K562 (cell line): Measurements from ENCODE around the gene CBX1. TPM values are rescaled to one million over a fixed set of nuclear protein-coding genes. Genes with fewer than 3 reads are reported as not detected.

Experiments used
- ATAC-seq: fragments of 200-7000 bp; cut with Tn5 transposase; 3 replicates; pipeline ENCODE4 v1.9.1; 2020; ENCODE audit warnings: moderate library complexity
- Bru-seq: library from RNA; stranded (reverse); fragments of 400-500 nt; gene quantifications from one replicate; lab custom pipeline; 2021; lab: Mats Ljungman, UMichigan
- BruChase-seq, 2 experiments: library from RNA; stranded (reverse); fragments of 400-500 nt; gene quantifications; one replicate each; lab custom pipeline; 2021; lab: Mats Ljungman, UMichigan
- BruUV-seq: library from RNA; stranded (reverse); fragments of 400-500 nt; replicated peaks from 2 replicates; lab custom pipeline; 2021; lab: Mats Ljungman, UMichigan
- CTCF ChIA-PET: fragments of 300-600 bp; formaldehyde crosslinking; extraction: SDS; loops from one replicate; lab custom pipeline; 2021; ENCODE audit warnings: low intra/inter-chr PET ratio; lab: Yijun Ruan, JAX
- POLR2A ChIA-PET: fragments of 300-600, 350-650 bp; sonication (Branson Sonifier 250); formaldehyde crosslinking; extraction: SDS; loops from one replicate; lab custom pipeline; 2021; ENCODE audit warnings: antibody characterized with exemption, inconsistent platforms; lab: Yijun Ruan, JAX
- DNase-seq, 4 experiments: peaks; one replicate each; pipeline versions ENCODE4 v3.0.0 to v3.0.0-alpha.2; 2011 to 2018; ENCODE audit warnings: low spot score in 3 of 4, mixed read lengths in 3 of 4; ENCODE audit errors: extremely low read depth in 1 of 4
- FAIRE-seq: peaks from 2 replicates; lab custom pipeline; 2011; peaks lifted over from hg19 to GRCh38; lab: Jason Lieb, UNC
- H2AFZ ChIP-seq: 2 replicates; pipeline ENCODE4 v1.6.0; 2011; ENCODE audit warnings: low read depth, low read length, control low read depth, inconsistent platforms
- H3K27ac ChIP-seq: fragments of 200-600 bp; 3 replicates; pipeline ENCODE4 v1.8.0; 2011; ENCODE audit warnings: low read depth, mild to moderate bottlenecking, control low read depth, inconsistent platforms, low read length, moderate library complexity, mixed read lengths; ENCODE audit errors: extremely low read depth
- H3K27me3 ChIP-seq, 2 experiments: fragments of 300-600 bp in 1 of 2; 2 replicates in 1 of 2; 3 replicates in 1 of 2; pipeline versions ENCODE4 v1.6.0 to v1.8.0; 2011; ENCODE audit warnings: inconsistent platforms in 2 of 2, low read length in 2 of 2, mild to moderate bottlenecking in 1 of 2, mixed read lengths in 1 of 2, moderate library complexity in 1 of 2; ENCODE audit not compliant: control insufficient read depth in 2 of 2, insufficient read depth in 2 of 2
- H3K36me3 ChIP-seq: fragments of 300-600 bp; 3 replicates; pipeline ENCODE4 v1.8.0; 2011; ENCODE audit warnings: mild to moderate bottlenecking, low read length, inconsistent platforms; ENCODE audit not compliant: control insufficient read depth, insufficient read depth
- H3K4me1 ChIP-seq, 2 experiments: fragments of 200-600 bp in 1 of 2; replicated peaks in 1 of 2; 2 replicates in 1 of 2; 3 replicates in 1 of 2; pipeline versions ENCODE4 v1.5.1 to v1.8.0; 2011; ENCODE audit warnings: inconsistent platforms in 2 of 2, low read length in 2 of 2, mild to moderate bottlenecking in 1 of 2, mixed read lengths in 1 of 2, moderate library complexity in 1 of 2; ENCODE audit not compliant: control insufficient read depth in 2 of 2, insufficient read depth in 2 of 2
- H3K4me2 ChIP-seq: 2 replicates; pipeline ENCODE4 v1.6.1; 2011; ENCODE audit warnings: low read length, control low read depth, inconsistent platforms, mixed read lengths; ENCODE audit not compliant: insufficient read depth
- H3K4me3 ChIP-seq: fragments of 200-600 bp; sonication (generic), shearing (Covaris generic); 2 replicates; pipeline ENCODE4 v1.5.1; 2016; ENCODE audit warnings: control low read depth, inconsistent platforms
- H3K79me2 ChIP-seq: fragments of 200-600 bp; 3 replicates; pipeline ENCODE4 v1.8.0; 2011; ENCODE audit warnings: low read length, inconsistent platforms; ENCODE audit not compliant: control insufficient read depth, insufficient read depth
- H3K9ac ChIP-seq, 2 experiments: 2 replicates each; pipeline versions ENCODE4 v1.6.0 to v1.6.1; 2011; ENCODE audit warnings: low read depth in 2 of 2, low read length in 2 of 2, control low read depth in 1 of 2, inconsistent platforms in 1 of 2, mild to moderate bottlenecking in 1 of 2, mixed read lengths in 1 of 2; ENCODE audit not compliant: insufficient read depth in 1 of 2
- H3K9me1 ChIP-seq: one replicate; pipeline ENCODE4 v1.6.0; 2011; ENCODE audit warnings: inconsistent platforms, mild to moderate bottlenecking, low read length, moderate library complexity; ENCODE audit not compliant: control insufficient read depth, insufficient read depth
- H3K9me3 ChIP-seq: replicated peaks from 2 replicates; pipeline ENCODE4 v1.5.1; 2011; ENCODE audit warnings: low read depth, low read length, inconsistent platforms; ENCODE audit not compliant: control insufficient read depth, insufficient read depth
- H4K20me1 ChIP-seq: replicated peaks from 2 replicates; pipeline ENCODE4 v1.6.1; 2011; ENCODE audit warnings: low read length, inconsistent platforms, mixed read lengths; ENCODE audit not compliant: control insufficient read depth, insufficient read depth
- ATF3 ChIP-seq, 2 experiments: fragments of 450-650 bp in 1 of 2; sonication (generic) in 1 of 2; formaldehyde crosslinking in 1 of 2; IDR thresholded peaks in 1 of 2; conservative IDR thresholded peaks in 1 of 2; 2 replicates each; pipeline versions ENCODE4 v1.6.1 to v1.8.1; 2016 to 2023; ENCODE audit warnings: mild to moderate bottlenecking in 2 of 2, moderate library complexity in 2 of 2, inconsistent platforms in 1 of 2, missing genetic modification reagents in 1 of 2
- CBX5 ChIP-seq: IDR thresholded peaks from 2 replicates; pipeline ENCODE4 v1.6.1; 2014; ENCODE audit warnings: low read depth, borderline replicate concordance
- CREB1 ChIP-seq, 2 experiments: sonication (generic) in 1 of 2; formaldehyde crosslinking in 1 of 2; IDR thresholded peaks; 2 replicates each; pipeline versions ENCODE4 v1.6.1 to v1.8.0; 2012 to 2022; ENCODE audit warnings: inconsistent platforms in 1 of 2, mild to moderate bottlenecking in 1 of 2, missing genetic modification reagents in 1 of 2, moderate library complexity in 1 of 2
- GMEB1 ChIP-seq: fragments of 250-450 bp; sonication (Bioruptor Pico); IDR thresholded peaks from 2 replicates; pipeline ENCODE4 v1.4.0; 2020; ENCODE audit warnings: mild to moderate bottlenecking
- KDM1A ChIP-seq, 2 experiments: fragments of 450-650 bp; IDR thresholded peaks; 2 replicates each; pipeline ENCODE4 v1.6.1; 2016; ENCODE audit warnings: mild to moderate bottlenecking in 2 of 2
- POLR2H ChIP-seq: IDR thresholded peaks from 2 replicates; pipeline ENCODE4 v1.6.1; 2016; ENCODE audit warnings: missing genetic modification characterization, low read depth, mild to moderate bottlenecking, control low read depth, missing compliant biosample characterization, moderate library complexity
- PPARD ChIP-seq: fragments of 250-450 bp; sonication (Bioruptor Pico); IDR thresholded peaks from 2 replicates; pipeline ENCODE4 v1.8.0; 2022; ENCODE audit warnings: inconsistent platforms, mild to moderate bottlenecking, moderate library complexity
- RAD21 ChIP-seq, 2 experiments: fragments of 250-450 bp in 1 of 2; fragments of 450-650 bp in 1 of 2; sonication (Bioruptor Pico) in 1 of 2; formaldehyde crosslinking in 1 of 2; IDR thresholded peaks in 1 of 2; conservative IDR thresholded peaks in 1 of 2; 2 replicates each; pipeline versions ENCODE4 v1.4.0 to v1.8.0; 2020 to 2022; ENCODE audit warnings: mild to moderate bottlenecking in 2 of 2, moderate library complexity in 1 of 2
- RBFOX2 ChIP-seq: fragments of 200-400 bp; formaldehyde crosslinking; IDR thresholded peaks from 2 replicates; pipeline ENCODE4 v1.6.1; 2017; ENCODE audit warnings: low read depth, mild to moderate bottlenecking, low read length, moderate library complexity
- ZFP36 ChIP-seq: fragments of 150-350 bp; IDR thresholded peaks from 2 replicates; pipeline ENCODE4 v1.6.1; 2018; ENCODE audit warnings: low read length, low read depth; ENCODE audit not compliant: partially characterized antibody
- ZNF143 ChIP-seq: sonication (generic); formaldehyde crosslinking; IDR thresholded peaks from 2 replicates; pipeline ENCODE4 v1.9.0; 2022; ENCODE audit warnings: mild to moderate bottlenecking, missing genetic modification reagents
- ZNF583 ChIP-seq: fragments of 250-450 bp; sonication (Bioruptor Pico); IDR thresholded peaks from 2 replicates; pipeline ENCODE4 v1.4.0; 2020
- WGBS: fragments of 100-300 bp; shearing (Covaris generic); methylation state at CpG from one replicate; pipeline ENCODE4 v1.1.6; 2016; ENCODE audit warnings: low coverage, mixed read lengths; ENCODE audit not compliant: insufficient coverage; ENCODE audit errors: missing lambda C conversion rate; 5-methylcytosine and 5-hydroxymethylcytosine counted together
- in situ Hi-C: fragments of 300-500 bp; cut with MboI; formaldehyde crosslinking; loops from 4 replicates; pipeline ENCODE4 v1.15.0; 2018; ENCODE audit warnings: inconsistent platforms, mixed read lengths
- intact Hi-C: fragments of 100-400 bp; cut with micrococcal nuclease; formaldehyde crosslinking; loops from 2 replicates; pipeline ENCODE4 v1.14.2; 2022
- long read RNA-seq, 3 experiments: library from polyadenylated mRNA in 2 of 3; library from RNA in 1 of 3; unstranded in 2 of 3; stranded (forward) in 1 of 3; transcript quantifications; one replicate each; pipeline ENCODE4 v2.0.0, GENCODE V29; 2019 to 2022
- polyA minus RNA-seq, 3 experiments: library from RNA; depleted of rRNA, polyadenylated mRNA; stranded (reverse); fragments of >200 nt; gene quantifications; 2 replicates each; pipeline ENCODE4 v1.2.3, GENCODE V29; 2011
- polyA plus RNA-seq, 8 experiments: library from polyadenylated mRNA; depleted of rRNA in 4 of 8; stranded (reverse) in 5 of 8; unstranded in 3 of 8; fragments of >200 nt; fragmentation: Nextera tagmentation in 2 of 8; fragmentation: Illumina TruSeq in 1 of 8; extraction: Ambion mirVana in 2 of 8; extraction: Trizol in 1 of 8; gene quantifications; 2 replicates each; pipeline versions ENCODE4 v1.2.1 to v1.2.3, GENCODE V29; 2011 to 2014; ENCODE audit warnings: inconsistent platforms in 1 of 8, missing spikeins in 1 of 8
- total RNA-seq, 7 experiments: library from RNA; depleted of rRNA in 6 of 7; stranded (reverse); fragments of >200 nt in 6 of 7; fragmentation: Illumina TruSeq in 2 of 7; extraction: Trizol in 2 of 7; gene quantifications; 2 replicates each; pipeline versions ENCODE4 v1.2.1 to v1.2.3, GENCODE V29; 2011 to 2021; ENCODE audit warnings: low replicate concordance in 1 of 7

Gene CBX1
- total RNA-seq (2011; cell fraction: chromatin; rRNA removed; ENCODE audit: low replicate concordance): 5.2 and 13.9 TPM in 2 replicates
- total RNA-seq (2011; cell fraction: nucleolus; rRNA removed): 3.7 and 5.7 TPM in 2 replicates
- 11.4 and 14.1 TPM in 2 replicates for total RNA-seq (2011; cell fraction: nucleoplasm; rRNA removed)
- total RNA-seq (2014; rRNA removed): 44.0 and 48.2 TPM in 2 replicates
- 64.4 and 75.3 TPM in 2 replicates for total RNA-seq (2014; rRNA removed; fragmentation: Illumina TruSeq; extraction: Trizol)
- 70.4 and 76.2 TPM in 2 replicates for total RNA-seq (2015; rRNA removed; fragmentation: Illumina TruSeq; extraction: Trizol)
- 44.6 and 52.7 TPM in 2 replicates for total RNA-seq (2021)
- 31.9 and 45.0 TPM in 2 replicates for polyA plus RNA-seq (2011; rRNA removed)
- polyA plus RNA-seq (2011; cell fraction: cytosol; rRNA removed): 10.1 and 18.3 TPM in 2 replicates
- polyA plus RNA-seq (2011; cell fraction: nucleus; rRNA removed): 7.4 and 12.0 TPM in 2 replicates
- 50.1 and 87.7 TPM in 2 replicates for polyA plus RNA-seq (2012)
- polyA plus RNA-seq (2014; fragmentation: Illumina TruSeq; extraction: Trizol): 73.0 and 95.7 TPM in 2 replicates
- polyA plus RNA-seq (2014; fragmentation: Nextera tagmentation; extraction: Ambion mirVana): 10 to 100 TPM; 10.6 to 13.5 TPM
- polyA plus RNA-seq (2014; rRNA removed): 48.7 and 53.3 TPM in 2 replicates
- polyA minus RNA-seq (2011; rRNA and poly(A)+ RNA removed): 27.9 and 31.5 TPM in 2 replicates
- 15.0 and 16.3 TPM in 2 replicates for polyA minus RNA-seq (2011; cell fraction: cytosol; rRNA and poly(A)+ RNA removed)
- polyA minus RNA-seq (2011; cell fraction: nucleus; rRNA and poly(A)+ RNA removed): 2.3 and 7.2 TPM in 2 replicates
- percentile 68 among the genes with signal in this experiment for Bru-seq, nascent RNA
- percentile 74 among the genes with signal in this experiment for BruChase-seq, experiment 1, labeled RNA remaining after a 2-hour chase
- percentile 80 among the genes with signal in this experiment for BruChase-seq, experiment 2, labeled RNA remaining after a 6-hour chase
- long read RNA-seq, experiment 1, transcript CBX1-201 (5 exons, 2,232 nt): major isoform, 13 of 38 reads
- long read RNA-seq, experiment 1, partial matches to known transcripts: 11 of 38 reads
- long read RNA-seq, experiment 1, other reads (novel, unspliced or antisense): 14 of 38 reads
- long read RNA-seq, experiment 2, transcript CBX1-201 (5 exons, 2,232 nt): major isoform, 36 of 78 reads
- long read RNA-seq, experiment 2, partial matches to known transcripts: 18 of 78 reads
- long read RNA-seq, experiment 2, other reads (novel, unspliced or antisense): 22 of 78 reads
- long read RNA-seq, experiment 3, transcript CBX1-201 (5 exons, 2,232 nt): major isoform, 15 of 32 reads
- long read RNA-seq, experiment 3, partial matches to known transcripts: 13 of 32 reads
- long read RNA-seq, experiment 3, other reads (novel, unspliced or antisense): 4 of 32 reads

DNA sequence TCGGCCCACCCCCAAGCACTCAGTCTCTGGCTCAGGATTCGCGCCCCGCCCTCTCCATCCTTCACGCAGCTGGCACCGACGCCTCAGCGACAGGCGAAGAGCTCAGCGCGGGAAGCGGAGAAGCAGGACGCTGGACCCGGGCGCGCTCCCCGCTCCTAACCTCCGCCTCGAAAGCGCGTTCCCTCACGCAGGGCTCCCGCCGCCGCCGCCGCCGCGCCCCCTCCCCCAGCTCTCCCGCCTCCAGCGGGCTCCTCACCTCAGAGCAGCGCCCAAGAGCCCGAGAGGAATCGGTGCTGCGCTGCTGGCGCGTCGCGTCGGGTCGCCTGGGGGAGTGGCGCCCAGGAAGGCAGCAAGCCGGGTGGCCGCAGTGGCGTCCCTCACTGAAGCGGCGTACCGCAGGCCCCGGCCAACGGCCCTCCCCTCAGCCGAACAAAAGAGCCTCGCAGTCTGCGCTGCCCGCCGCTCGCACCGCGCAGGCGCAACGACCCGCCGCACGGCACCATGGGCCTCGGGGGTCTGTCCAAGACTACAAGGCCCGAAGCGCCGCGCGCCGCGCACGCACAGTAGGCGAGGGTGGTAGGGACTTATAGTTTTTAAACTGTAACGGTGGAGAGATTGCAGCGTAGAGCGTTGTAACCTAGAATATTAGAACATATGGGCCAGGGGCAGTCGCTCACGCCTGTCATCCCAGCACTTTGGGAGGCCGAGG is at the start of gene CBX1:
Gene CBX1, minus strand, starts transcription at position 467 of the 709 bp plus-strand sequence. CDS start 24,474 bp downstream, outside the sequence.
- intact Hi-C loops: no loop called here
- TF ChIP-seq ZNF143: peak; percentile 90
- no peak for TF ChIP-seq ATF3 (IDR thresholded peaks at IDR 0.05)
- TF ChIP-seq ATF3 (CRISPR knock-in tag; conservative IDR thresholded peaks at IDR 0.05): 0 out of 2 replicates have a peak, but pooled peaks have one; percentile 40
- TF ChIP-seq ZFP36: peak; percentile 77
- 0 out of 2 replicates have a peak, but pooled peaks have one; percentile 59 for TF ChIP-seq CBX5
- TF ChIP-seq ZNF583 (CRISPR knock-in tag): no peak
- TF ChIP-seq RBFOX2: peak; percentile 92
- peak; percentile 78 for TF ChIP-seq GMEB1
- TF ChIP-seq POLR2H: peak; percentile 51; the same call in 1 of the 2 replicates
- TF ChIP-seq CREB1 (IDR thresholded peaks at IDR 0.05): peak; percentile 12; the same call in 1 of the 2 replicates
- TF ChIP-seq CREB1 (CRISPR knock-in tag; IDR thresholded peaks at IDR 0.05): peak; percentile 69; the same call in 1 of the 2 replicates
- TF ChIP-seq RAD21 (CRISPR knock-in tag; conservative IDR thresholded peaks at IDR 0.05 in 1 of 2, IDR thresholded peaks at IDR 0.05 in 1 of 2): no peak
- no peak for TF ChIP-seq PPARD (CRISPR knock-in tag)
- TF ChIP-seq KDM1A (IDR thresholded peaks at IDR 0.05): peak in 1 of 2 experiments; percentile 53; a peak in 1 of 4 replicates

More for the DNA sequence above, at the start of gene CBX1:
- Histone ChIP-seq H3K79me2 (peaks cover 39% of the 10 kb centered on the region), H3K27ac (peak within 1 kb of the TSS; percentile 72), H3K9me1 (no peaks in the 10 kb centered on the region), H3K27me3 (no peaks in the 10 kb centered on the region), H4K20me1 (no peaks in the 10 kb centered on the region), H3K9me3 (0 out of 2 replicates have a peak, but pooled peaks cover 3% of the 10 kb centered on the region), H3K36me3 (peaks cover 6% of the 10 kb centered on the region; the same call in 1 of the 3 replicates), H3K4me3 (peak within 1 kb of the TSS; percentile 69), H3K4me1 (peaks cover 3 to 22% of the 10 kb centered on the region in 2 experiments; a peak in 3 of 5 replicates), H3K9ac (peak within 1 kb of the TSS; percentile 71 to 95), H2AFZ (peak within 1 kb of the TSS; percentile 97), H3K4me2 (peak within 1 kb of the TSS; percentile 82)
- POLR2A ChIA-PET: interaction anchor here (0.6 to 1.1 kb wide), 8 partner anchors 10 to 51 kb away, joined by 3 to 5 read pairs (median 3); no protein-coding TSS in a partner anchor
- BruUV-seq: no TSS peak
- CTCF ChIA-PET: no interaction called here
- DNase-seq (peak; percentile 89 to 97 (median 91)), FAIRE-seq (peak; percentile 89), ATAC-seq (peak; percentile 97)
- in situ Hi-C loops: no loop called here
- 1% methylated on average over 59 of the region's 79 CpGs for WGBS
